HG02610 (cell line): Measurements from ENCODE around the gene MS4A4E.
"Not testable (repeated sequence)": the region's sequence is repeated elsewhere in the genome, so short reads cannot be mapped to it uniquely, and the experiment has no call there.

Experiments
- ATAC-seq: cut with Tn5 transposase; IDR thresholded peaks from one replicate; pipeline ENCODE4 v1.9.1; 2021; ENCODE audit warnings: mild to moderate bottlenecking, moderate library complexity; ENCODE audit not compliant: unreplicated experiment

The MS4A4E gene

DNA sequence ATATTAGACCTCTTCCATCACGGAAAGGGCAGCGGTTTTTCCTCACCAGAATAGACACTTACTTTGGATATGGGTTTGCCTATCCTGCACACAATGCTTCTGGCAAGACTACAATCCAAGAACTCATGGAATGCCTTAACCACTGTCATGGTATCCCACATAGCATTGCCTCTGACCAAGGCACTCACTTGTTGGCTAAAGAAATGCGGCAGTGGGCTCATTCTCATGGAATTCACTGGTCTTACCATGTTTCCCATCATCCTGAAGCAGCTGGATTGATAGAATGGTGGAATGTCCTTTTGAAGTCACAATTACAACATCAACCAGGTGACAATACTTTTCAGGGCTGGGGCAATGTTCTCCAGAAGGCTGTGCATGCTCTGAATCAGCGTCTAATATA is 20.8 kb downstream of the MS4A4E start:
- ATAC-seq: no peak

DNA sequence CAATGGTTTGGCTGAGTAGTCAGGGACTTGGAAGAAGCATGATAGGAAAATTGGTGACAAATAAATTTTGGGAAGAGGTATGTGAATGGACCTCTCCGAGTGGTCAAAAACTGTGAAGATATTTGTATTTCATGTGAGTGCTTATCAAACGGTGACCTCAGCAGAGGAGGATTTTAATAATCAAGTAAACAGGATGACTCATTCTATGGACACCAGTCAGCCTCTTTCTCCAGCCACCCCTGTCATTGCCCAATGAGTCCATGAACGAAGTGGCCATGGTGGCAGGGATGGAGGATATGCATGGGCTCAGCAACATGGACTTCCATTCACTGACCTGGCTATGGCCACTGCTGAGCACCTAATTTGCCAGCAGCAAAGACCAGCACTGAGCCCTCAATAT is 21.2 kb downstream of the MS4A4E start:
- ATAC-seq: no peak

DNA sequence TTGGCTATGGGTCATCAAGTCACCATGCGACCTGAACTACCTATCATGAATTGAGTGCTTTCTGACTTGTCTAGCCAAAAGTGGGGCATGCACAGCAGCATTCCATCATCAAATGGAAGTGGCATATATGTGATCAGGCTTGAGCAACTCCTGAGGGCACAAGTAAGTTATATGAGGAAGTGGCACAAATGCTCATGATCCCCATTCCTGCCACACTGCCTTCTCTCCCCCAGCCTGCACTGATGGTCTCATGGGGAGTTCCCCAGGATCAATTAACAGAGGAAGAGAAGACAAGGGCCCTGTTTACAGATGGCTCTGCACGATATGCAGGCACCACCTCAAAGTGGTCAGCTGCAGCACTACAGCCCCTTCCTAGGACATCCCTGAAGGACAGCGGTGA is 21.8 kb downstream of the MS4A4E start:
- ATAC-seq: no peak

DNA sequence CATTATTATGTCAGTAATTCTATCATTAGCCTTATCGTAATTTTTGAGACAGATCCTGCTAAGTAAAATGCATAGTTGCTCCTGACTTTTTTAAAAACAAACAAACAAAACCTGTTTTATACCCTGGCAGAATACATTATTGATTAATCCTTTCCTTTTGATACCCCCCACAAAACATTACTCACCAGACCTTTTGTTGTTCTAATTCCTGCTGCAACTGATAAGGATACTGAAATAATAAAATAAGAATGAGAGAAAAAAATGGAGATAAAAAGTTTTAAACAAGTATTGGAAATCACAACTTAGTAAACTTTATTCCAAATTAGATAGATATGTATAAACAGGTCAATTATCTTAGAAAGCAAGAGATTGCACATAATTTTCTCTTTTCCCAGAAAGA is 28.6 kb downstream of the MS4A4E start:
- ATAC-seq: no peak

DNA sequence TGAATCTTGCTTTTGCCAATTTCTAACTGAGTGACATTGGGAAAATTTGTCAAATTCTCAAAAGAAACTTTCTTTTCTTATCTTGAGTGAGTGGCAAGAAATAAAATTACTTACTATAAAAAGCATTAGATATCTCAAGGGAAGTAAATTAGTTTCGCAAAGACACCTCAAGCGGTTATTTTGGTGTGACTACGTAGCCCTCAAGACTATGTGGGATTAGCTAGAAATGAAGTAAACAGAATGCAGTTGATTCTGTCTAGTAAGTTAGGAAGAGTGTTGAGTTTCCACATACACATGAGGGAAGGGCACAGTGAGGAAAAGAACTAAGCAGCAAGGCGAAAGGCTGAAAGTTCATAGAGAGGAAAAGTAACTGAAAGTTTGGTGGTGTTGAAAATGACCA is 31.7 kb downstream of the MS4A4E start:
- ATAC-seq: no peak

DNA sequence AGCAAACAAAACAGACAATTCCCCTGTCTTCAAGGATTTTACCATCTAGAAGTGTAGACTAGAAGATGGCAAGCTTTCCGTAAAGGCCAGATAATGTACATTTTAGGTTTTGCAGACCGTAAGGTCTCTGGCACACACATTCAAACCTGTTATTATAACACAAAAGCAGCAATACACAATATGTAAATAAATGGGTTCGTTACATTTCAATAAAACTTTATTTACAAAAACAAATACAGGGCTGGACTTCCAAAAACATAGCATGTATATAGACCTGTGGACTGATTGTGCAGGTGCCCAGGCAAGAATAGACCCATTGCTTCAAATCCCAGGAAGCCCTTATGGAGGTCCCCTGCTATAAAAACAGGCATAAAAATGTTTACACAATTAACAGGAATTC is 33.0 kb downstream of the MS4A4E start:
- ATAC-seq: no peak

DNA sequence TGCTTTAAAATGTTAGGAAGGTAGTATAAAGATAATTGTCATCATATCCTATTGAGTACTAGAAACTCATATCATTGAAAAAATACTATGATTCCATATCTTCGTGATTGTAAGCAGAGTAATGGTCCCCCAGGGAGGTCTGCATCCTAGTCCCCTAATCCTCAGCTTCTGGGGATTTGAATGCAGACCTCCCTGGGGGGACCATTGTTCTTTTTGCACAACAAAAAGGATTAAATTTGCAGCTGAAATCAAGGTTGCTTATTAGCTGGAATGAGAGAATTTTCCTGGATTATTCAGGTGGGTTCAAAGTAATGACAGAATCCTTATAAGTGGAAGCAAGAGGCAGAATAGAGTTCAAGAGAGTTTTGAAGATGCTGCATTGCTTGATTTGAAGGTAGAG is 34.0 kb downstream of the MS4A4E start:
- ATAC-seq: no peak

DNA sequence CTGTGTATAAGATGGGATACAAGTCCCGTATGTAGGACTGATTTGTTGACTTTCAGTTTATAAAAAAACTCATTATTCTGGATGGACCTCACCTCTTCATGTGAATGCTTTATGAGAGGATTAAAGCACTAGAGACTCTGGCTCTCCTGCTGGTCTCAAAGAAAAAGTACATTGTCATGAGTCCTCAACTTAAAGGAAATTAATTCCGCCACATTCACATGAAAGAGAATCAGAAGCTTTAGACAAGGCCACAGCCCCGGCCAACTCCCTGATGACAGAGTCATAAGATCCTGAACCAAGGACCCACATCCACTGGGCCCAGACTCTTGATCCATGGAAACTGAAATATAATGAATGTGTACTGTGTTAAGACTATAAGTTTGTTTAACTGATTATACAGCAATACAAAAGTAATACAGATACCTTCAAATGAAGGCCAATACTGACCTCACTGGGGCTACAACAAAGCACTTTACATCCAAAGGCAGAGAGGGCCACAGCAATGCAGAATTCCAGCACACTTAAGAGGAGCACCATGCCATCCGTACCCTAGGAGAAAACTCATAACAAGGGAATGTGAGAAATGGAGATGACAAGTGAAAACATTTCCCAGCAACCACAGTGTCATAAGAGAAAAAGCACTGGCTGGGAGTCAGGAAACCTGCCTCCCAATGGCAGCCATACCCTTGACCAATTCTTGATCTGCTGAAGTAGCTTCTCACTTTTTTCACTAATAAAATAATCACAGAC is 34.6 kb downstream of the MS4A4E start:
- ATAC-seq: no peak

DNA sequence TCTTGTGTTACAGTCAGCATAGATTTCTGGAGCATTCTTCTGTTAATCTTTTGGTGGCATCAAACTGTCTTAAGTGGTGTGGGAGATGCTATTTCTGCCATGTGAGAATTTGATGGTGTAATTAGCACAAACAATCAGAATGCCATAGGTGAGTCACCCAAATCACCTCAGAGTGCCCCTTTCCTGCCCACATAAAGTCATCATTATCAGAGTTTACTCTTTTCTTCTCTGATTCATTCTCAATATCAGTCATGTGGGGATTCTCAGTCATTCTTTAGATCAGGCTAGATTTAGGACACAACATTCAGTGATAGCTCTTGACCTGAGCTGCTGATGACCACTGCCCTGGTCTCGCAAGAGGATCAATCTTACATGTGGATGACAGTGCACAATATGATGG is 36.3 kb downstream of the MS4A4E start:
- no peak for ATAC-seq

DNA sequence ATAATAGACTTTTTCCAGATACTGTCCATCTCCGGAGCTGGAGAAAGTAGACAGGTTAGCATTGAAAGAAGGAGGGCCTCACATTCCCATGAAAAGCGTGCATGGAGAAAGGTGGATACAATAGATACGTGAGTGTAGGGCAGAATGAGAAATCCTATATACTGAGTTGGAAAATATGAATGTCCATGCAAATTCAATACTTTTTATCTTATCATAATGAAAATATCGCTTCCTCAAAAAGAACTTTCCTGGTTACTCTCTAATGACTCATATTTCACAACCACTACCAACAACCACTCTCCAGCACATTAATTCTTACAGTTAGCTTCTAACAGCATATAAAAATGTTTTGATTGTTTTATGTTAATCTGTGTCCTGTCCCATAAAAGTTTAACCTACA is 38.0 kb downstream of the MS4A4E start:
- peak; percentile 58 for ATAC-seq

DNA sequence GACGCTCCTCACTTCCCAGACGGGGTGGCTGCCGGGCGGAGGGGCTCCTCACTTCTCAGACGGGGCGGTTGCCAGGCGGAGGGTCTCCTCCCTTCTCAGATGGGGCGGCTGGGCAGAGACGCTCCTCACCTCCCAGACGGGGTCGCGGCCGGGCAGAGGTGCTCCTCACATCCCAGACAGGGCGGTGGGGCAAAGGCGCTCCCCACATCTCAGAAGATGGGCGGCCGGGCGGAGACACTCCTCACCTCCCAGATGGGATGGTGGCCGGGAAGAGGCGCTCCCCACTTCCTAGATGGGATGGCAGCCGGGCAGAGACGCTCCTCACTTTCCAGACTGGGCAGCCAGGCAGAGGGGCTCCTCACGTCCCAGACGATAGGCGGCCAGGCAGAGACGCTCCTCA is 41.6 kb downstream of the MS4A4E start:
- ATAC-seq: not testable (repeated sequence)

DNA sequence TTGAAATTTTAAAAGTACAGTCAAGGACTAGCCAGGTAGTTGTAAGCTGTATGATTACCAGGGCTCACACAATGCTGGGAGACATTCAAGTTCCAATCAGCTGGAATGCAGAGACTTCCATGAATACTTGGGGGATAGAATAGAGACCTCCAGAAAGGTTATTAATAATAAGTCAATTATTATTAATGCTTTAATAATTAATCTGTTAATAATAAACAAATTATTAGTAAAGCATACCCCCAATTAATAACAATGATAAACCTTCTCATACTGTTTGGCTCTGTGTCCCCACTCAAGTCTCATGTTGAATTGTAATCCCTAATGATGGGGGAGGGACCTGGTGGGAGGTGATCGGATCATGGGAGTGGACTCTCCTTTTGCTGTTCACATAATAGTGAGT is 45.5 kb downstream of the MS4A4E start:
- no peak for ATAC-seq

DNA sequence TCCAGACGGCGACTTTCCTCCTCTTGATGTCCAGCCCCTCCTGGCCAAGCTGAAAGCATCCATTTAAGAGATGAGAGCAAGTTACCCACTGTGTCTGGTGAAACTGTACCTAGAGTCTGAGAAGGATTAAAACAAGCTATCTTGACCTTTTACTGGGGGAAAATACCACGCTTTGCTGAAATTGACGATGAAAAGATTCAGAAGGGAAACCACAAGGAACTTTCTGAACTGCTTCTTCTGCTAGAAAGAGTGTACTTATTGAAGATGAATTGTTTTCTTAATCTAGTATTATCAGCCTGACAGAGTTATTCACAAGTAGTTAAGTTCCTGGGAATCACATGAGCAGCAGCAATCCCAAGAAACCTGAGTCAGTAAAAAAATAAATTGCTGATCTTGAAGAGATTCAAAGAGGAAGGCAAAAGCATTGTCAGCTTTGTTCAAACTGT is 47.0 kb downstream of the MS4A4E start:
- no peak for ATAC-seq

DNA sequence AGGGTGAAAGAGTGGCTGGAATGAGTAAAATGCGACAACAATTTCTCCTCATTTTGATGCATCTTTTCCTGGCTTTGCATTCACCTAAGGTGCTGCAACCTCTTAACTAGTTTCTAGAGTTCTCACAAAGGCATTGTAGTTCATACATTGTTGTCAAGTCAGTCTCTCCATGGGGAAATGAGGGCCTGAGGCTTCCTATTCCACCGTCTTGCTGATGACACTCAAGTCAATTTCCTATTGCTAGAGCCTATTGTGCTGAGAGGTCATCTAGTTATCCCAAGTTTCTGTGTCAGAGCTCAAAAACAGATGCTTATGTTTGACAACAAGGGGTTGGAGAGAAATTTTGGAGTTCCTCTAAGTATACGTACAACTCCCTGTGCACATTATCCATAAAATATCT is 48.4 kb downstream of the MS4A4E start:
- no peak for ATAC-seq

DNA sequence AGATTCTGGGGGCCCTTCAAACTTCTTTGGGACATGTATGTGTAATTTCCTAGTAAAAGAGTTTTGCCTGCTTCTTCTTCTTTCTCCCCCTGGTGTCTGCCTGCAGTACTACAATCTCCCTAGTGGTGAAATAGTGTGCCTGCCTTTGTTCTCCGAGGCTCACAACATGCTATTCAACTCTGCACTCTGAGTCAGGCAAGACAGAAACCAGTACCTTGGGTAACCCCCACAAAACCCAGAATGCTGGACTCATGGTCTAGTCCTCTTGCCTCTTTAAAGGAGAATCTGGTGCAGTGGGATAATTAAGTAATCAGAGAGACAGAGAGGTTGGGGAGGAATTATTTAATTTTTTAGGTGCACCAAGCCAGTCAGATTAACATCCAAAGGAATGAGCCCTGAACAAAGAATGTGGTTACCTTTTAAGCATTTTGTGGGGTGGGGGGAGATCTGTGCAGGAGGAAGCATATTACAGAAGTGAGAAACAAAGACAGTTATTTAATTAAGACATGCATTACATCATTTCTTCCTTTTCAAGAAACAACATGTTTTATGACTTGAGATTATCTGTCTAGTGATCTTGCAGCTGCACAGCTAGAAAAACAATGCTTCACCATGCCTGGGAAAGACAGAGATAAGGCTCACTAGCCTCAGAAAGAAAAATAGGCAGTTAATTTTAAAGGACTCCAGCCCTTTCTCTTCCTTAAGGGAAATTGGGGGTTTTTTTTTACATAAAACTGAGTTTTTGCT is 49.1 kb downstream of the MS4A4E start:
- ATAC-seq: peak; percentile 97

DNA sequence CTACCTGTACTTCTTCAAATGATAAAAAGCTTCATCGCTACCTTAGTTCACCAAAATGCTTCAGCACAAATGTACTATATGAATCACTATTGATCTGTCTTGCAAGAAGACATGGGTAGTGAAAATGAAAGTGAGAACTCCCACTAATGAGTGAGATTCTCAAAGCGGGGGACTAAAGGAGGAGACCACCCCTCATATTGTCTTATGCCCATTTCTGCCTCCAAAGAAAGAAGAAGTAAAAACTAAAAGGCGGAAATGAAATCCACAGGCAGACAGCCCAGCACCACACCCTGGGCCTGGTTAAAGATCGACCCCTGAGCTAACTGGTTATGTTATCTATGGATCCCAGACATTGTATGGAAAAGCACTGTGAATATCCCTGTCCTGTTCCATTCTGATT is 50.4 kb downstream of the MS4A4E start:
- ATAC-seq: not testable (repeated sequence)

DNA sequence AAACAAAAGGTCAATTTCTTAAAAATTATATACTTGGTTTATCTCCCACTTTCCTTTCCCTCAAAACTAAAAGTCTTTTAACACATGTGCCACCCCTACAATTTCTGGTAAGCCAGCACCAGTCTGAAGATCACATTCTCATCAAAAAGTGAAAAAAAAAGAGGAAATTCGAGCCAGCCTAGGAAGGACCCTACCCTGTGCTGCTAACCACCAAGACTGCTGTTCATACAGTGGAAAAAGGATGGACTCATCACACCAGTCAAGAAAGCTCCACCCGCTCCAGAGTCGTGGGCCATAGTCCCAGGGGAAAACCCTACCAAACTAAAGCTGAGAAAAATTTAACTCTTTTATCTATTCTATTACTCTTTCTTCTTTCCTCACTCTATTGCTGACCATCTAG is 54.5 kb downstream of the MS4A4E start:
- ATAC-seq: not testable (repeated sequence)

DNA sequence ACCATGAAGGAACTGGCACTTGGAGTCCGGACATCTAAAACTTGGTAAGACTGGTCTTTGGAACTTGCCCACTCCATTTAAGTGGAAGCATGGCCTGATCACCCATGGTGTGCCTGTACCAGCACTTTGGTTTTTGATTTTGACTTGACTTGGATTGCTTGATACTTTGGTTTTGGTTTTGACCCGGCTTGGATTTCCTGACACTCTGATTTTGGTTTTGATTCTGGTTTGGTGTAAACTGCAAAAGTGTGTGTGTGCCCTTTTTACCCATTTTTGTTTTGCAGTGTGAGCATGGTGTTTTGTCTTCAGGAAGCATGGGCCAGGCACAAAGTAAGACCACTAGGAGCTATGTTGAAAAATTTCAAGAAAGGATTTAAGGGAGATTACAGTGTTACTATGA is 56.8 kb downstream of the MS4A4E start:
- ATAC-seq: not testable (repeated sequence)

DNA sequence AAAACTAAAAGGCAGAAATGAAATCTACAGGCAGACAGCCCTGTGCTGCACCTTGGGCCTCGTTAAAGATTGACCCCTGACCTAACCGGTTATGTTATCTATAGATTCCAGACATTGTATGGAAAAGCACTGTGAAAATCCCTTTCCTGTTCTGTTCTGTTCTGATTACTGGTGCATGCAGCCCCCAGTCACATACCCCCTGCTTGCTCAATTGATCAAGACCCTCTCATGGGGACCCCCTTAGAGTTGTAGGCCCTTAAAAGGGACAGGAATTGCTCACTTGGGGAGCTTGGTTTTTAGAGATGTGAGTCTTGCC is 57.5 kb downstream of the MS4A4E start:
- not testable (repeated sequence) for ATAC-seq

DNA sequence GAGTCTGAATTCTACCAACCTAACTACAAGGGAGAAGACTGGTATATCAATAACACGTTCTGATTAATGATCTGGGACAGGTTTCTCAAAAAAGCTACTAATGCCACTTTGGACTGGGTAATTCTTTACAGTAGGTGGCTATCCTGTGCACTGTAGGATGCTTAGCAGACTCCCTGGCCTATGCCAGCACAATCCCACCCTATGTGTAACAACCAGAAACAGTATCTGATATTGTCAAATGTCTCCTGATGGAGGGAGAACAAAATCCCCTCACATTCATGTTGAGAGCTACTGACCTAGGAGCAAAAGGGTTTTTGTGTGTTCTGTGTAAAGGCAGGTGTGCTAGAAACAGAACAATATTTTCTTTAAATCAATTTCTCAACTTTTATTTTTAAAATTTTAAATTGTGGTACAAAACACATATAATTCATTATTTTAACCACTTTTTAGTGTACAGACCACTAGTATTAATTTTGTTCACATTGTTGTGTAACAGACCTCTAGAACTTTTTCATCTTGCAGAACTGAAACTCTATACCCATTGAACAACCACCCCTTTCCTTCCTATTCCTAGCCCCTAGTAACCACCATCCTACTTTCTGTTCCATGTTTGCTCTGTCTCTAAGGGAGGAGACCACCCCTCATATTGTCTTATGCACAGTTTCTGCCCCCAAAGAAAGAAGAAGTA is 58.0 kb downstream of the MS4A4E start:
- ATAC-seq: peak; percentile 51

DNA sequence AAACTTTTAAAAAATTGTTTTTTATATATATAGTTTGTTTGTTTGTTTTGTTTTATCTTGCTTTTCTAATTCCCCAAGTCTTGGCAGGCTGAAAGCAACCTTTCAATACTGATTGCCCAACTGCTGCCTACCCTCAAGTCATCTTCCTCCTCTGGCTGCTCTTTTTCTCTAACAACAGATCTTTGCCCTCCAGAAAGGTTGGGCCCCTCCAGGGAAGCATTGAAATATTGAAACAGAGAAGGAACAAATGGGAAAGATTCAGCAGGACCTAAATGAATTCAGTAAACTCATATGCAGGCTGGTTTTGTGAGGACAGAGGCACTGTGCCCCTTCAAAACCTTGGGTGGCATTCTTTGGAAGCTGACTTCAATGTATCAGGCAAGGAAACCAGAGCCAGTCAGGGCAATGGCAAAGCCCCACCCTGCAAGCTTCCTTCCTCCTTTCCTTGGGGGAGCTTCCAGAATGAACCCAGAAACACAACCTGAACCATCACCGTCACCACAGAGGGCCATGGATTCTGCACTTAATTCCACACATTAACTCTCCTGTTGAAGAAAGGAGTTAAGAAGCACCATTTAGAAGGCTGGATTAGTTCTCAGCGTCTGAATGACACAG is 59.2 kb downstream of the MS4A4E start:
- no peak for ATAC-seq
